HG02571 (cell line): ENCODE measurements around the gene PRKRIP1.
A peak's percentile ranks its signal among the peaks of the same experiment; 100 is the strongest.
"Not testable (repeated sequence)": the region's sequence is repeated elsewhere in the genome, so short reads cannot be mapped to it uniquely, and the experiment has no call there.

ENCODE experiments used
- ATAC-seq: cut with Tn5 transposase; IDR thresholded peaks from one replicate; pipeline ENCODE4 v1.9.1; 2021; ENCODE audit warnings: mild to moderate bottlenecking, moderate library complexity; ENCODE audit not compliant: unreplicated experiment

Gene PRKRIP1

DNA sequence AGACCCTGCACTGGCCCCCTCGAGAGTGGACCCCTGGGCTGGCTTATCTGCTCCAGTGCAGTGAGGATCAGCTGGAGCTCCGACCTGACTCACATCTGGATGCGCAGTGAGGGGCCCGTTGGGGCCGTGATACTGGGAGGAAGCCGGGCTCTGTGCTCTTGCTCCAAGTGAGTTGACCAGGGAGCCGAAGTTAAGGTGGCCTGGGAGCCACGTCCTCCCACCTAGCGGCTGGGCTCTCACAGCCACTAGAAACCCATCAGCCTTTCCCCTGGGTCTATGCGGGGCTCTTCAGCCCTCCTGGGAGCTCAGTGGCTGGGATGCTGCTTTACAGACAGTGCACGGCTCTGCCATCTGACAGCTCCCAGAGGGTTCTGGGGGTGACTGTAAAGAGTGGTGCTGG lies 59.4 kb downstream of the PRKRIP1 start:
- ATAC-seq, result no peak

DNA sequence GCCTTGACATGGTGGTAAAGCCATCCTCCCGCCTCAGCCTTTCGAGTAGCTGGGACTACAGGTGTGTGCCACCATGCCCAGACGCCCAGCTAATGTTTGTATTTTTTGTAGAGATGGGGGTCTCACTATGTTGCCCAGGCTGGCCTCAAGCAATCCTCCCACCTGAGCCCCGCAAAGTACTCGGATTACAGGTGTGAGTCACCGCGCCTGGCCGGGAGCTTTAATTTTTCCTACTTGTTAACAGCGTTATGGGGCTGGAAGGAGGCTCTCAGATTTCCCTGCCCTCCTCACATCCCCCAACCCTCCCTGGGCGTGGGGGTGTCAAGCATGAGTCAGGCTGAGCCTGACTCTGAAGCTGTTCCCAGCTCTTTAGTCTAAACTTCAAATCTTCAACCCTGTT lies 60.2 kb downstream of the PRKRIP1 start:
- ATAC-seq, result no peak

DNA sequence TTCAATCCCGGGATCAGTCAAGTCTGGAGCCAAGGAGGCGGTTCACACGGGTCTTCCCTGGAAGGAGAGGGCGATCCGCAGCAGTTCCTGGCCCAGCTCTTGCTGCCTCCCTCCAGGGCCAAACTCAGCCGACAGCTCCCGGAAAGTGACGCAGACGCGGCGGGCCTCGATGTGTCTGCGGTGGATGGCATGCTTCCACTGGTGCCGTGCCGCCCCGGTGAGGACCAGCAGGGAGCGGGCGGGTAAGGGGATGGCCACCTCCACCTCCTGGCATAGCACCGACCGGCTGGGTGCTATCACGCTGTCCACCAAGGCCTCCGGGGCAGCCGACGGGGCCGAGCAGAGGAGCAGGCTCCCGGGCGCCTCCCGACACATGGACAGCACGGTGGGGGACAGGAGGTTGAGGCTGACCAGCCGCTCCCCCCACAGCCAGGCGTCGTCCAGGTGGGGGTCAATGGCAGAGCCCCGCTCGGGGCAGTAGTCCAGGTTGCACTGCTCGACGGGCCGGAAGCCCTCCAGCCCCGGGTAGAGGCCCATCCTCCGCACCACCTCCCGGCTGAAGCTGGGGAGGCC lies 61.3 kb downstream of the PRKRIP1 start:
- ATAC-seq, result no peak

DNA sequence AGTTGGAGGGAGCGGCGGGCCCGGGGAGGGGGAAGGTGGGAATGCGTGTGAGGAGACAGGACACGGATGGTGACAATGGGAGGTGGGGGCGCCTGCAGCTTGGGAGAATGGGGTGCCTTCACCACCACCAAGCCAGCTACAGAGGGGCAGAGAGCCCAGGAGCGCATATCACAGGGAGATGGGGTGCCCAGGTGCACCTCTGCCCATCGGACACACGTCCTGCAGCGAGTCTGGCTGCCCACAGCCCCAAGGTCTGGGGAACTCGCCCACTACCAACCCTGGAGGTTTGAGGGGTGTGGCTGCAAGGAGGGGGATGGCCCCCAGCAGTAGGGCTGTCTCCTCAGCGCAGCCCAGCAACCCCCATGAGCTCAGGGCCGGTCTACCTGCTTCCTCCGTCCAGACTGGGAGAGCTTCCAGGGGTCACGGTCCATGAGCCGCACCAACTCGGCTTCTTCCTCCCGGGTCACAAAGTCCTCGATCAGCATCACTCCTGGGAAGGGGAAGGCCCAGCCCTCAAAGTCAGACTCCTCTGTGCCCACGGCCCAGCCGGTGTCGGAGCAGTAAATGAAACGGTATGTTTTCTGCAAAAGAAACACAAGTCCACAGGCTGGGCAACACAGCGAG lies 63.2 kb downstream of the PRKRIP1 start:
- no peak for ATAC-seq

DNA sequence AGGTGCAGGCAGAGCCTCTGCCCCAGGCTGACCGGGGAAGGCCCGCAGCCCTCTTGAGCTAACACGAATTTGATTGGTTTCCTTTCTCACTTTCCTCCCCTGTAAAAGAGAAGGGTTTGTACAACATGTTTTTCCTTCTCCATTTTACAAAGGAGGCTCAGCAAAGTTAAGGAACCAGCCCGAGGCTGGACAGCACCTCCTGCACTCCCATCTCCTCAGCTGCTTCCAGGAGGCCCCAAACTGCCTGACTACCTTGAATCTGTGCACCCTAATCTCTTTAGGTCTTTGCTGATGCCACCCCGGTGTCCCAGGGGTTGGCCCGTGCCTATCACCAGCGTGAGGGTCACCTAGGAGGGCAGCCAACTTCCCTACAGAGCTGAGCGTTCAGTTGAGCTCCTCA lies 64.3 kb downstream of the PRKRIP1 start:
- no peak for ATAC-seq

DNA sequence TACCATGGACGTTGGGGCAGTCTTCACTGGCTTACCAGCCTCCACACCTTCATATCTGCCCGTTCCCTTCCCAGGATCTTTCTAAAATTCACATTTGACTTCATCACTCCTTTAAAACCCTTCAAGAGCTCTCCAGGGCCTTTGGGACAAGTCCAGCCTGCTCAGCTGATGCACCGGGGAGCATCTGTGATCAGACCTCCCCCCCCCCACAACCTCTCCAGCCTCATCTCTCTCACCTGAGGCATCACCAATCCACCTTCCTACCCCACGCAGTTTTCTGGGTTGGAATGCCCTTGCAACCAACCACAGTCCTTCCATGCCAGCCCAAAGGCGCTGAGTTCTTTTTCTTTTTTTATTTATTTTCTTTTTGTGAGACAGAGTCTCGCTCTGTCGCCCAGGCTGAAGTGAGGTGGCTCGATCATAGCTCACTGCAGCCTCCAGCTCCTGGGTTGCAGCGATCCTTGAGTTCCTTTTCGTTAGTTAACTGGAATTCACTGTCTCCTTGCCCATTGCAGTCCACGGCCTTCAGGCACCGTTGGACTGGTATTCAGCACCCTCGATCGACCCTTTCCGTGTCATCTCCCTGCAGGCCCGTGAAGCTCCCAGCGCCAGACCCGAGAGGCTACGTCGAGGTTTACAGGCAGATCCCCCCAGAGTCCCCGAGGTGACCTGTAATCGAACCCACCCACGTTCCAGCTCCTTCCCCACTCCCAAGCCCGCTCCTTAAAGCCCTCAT lies 67.8 kb downstream of the PRKRIP1 start:
- ATAC-seq, result peak; percentile 5

DNA sequence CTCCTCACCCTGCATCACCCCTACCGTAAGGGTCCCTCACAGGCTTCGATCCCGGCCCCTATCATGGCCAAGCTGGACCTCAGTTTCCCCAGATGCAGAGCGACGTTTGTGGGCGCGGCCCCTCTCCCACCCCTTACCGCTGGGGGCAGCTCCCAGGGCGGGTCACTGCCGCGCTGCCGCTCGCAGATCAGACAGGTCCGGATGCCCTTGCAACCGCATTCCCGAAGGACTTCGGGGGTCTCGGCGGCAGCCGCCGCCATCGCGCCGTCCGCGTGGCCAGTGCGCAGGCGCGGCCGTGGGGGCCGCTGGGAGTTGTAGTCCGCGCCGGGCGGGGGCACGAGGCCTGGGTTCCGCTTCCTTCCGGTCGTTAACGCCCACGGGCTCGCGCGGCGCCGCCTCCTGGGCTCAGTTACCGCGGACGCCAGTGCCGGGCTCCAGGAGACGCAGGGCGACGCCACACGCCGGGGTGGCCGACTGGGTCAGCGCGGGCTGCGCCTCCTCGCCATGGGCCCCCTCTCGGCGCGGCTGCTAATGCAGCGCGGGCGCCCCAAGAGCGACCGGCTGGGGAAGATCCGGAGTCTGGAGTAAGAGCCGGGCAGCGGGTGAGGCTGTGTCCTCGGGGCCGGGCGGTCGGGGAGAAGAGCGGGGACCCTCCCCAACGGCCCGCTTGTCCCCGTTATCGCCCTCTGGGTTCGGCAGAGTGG lies 68.6 kb downstream of the PRKRIP1 start, which contains the start of the genes ALKBH4 and LRWD1:
Gene ALKBH4, minus strand, starts transcription at position 287 of the 704 bp plus-strand sequence. Its CDS starts 27 bp downstream, at position 260.
Gene LRWD1, plus strand, starts transcription at position 408 of the 704 bp plus-strand sequence. Its CDS starts 97 bp downstream, at position 505.
- ATAC-seq, result peak; percentile 87

DNA sequence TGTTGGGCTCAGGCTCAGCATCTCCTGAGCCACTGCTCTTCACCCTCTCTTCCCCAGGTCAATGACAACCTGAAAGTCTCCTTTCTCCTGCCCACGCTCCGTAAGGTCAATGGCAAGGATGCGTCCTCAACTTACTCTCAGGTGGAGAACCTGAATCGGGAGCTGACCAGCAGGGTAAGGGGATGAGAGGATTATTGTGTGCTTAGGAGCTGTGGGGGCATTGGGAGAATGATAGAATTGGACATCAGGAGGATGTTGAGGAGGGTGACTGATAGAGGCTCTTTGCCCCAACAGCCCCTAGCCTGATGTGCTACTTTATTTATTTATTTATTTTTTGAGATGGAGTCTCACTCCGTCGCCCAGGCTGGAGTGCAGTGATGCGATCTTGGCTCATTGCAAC lies 69.9 kb downstream of the PRKRIP1 start:
- no peak for ATAC-seq

DNA sequence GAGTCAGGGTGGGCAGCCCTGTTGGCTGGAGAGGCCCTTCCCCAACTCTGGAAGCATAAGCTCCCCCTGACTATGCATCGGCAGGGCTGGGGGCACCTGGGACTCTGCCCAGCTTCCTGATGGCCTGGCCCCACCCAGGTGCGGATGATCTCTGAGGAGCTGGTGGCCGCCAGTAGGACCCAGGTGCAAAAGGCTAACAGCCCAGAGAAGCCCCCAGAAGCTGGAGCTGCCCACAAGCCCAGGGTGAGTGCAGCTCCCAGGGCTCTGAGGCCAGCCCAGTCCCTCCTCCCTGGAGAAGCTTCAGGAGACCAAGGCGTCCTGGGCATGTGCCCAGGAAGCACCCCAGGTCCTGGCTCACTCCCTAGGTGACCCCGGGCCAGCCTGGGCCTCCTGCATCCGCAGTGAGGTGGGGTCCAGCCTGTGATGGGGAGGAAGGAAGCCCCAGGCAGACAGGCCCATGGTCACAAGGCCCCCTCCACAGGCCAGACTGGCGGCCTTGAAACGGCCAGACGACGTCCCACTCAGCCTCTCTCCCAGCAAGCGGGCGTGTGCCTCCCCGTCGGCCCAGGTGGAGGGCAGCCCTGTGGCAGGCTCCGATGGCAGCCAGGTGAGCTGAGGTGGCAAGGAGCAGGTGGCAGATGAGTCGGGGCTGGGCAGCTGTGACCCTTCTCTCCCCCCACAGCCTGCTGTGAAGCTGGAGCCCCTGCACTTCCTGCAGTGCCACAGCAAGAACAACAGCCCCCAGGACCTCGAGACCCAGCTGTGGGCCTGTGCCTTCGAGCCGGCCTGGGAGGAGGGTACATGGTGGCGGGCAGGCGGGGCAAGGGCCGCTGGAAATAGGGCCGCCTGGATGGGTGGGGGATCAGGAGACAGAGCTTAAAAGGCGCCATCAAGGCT lies 71.7 kb downstream of the PRKRIP1 start:
- no peak for ATAC-seq

DNA sequence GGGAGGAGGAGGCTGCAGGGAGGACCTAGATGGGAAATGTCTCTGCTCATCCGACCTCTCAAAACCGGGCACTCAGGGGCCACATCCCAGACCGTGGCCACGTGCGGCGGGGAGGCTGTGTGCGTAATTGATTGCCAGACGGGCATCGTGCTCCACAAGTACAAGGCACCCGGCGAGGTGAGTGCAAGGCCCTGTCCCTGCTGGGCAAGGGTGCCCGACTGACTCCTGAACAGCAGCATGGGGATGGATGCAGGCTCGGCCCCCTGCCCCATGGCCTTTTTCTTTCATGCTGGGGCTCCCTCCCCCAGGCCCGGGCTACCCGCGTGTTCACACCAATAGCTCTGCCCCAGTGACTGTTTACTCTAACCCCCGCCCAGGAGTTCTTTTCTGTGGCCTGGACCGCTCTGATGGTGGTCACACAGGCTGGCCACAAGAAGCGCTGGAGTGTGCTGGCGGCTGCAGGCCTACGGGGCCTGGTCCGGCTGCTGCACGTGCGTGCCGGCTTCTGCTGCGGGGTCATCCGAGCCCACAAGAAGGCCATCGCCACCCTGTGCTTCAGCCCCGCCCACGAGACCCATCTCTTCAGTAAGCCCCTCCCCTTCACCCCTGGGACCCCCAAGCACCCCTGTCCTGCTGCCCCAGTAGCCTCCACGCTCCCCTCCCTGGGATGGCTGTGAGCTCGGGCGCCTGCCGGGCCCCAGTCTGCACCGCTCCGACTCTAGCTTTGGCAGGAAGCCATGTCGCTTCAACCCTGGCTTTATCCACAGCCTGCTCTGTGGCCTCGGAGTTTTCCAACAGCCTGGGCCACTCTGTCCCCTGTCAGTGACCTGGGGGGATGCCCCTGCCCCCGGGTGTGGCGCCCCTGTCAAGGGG lies 72.6 kb downstream of the PRKRIP1 start:
- no peak for ATAC-seq

DNA sequence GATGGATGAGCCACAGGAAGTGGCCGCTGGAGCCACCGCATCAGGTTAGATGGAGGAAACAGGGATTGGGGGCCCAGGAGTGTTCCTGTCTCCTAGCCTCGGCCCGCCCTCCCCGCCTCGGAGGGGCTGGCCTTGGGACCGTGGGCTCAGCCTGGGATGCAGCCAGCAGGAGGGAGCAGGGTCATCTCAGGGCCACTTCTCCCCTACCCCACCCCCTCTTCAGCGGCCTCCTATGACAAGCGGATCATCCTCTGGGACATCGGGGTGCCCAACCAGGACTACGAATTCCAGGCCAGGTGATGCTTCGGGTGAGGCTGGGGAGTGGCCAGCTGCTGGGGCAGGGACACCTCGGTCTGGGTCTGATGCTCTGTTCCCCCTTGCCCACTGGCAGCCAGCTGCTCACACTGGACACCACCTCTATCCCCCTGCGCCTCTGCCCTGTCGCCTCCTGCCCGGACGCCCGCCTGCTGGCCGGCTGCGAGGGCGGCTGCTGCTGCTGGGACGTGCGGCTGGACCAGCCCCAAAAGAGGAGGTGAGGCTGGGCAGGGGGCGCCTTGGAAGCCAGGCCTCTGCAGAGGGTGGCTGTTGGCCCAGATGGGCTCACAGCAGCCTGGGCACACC lies 73.3 kb downstream of the PRKRIP1 start:
- ATAC-seq, result no peak

DNA sequence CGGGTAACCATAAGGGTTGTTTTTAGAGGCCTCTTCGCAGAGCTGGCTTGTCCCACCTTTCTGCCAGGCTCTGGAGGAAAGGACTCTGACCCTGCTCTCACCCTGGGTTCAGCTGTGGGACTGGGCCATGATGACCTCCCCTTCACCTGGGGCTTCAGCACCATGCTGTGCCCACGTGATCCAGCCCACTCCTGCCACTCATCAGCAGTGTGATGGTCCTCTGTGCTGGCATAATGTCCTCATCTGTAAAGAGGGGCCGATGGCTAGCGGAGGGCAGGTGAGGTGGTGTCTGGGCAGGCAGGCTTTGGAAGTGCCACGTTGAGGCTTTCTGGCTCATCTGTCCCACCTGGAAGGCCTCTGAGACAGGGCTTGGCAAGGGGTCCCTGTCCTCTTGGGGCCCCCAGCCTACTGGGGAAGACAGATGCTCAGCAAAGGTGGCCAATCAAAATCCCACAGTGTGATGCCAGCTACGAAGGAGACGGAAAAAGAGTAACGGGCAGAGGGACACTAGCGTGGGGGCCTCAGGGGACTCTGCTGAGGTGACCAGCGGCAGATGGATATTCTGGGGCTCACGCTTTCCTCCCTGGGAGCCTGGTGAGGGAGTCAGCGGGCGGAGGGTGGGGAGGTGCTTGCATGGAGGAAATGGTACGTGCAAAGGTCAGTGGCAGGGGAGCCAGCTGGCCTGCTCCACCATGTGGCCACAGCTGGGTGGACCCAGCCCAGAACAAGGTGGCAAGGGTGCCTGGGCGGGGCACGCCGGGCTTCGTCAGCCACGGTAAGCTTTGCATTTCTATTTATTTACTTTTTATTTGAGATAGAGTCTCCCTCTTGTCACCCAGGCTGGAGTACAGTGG lies 74.0 kb downstream of the PRKRIP1 start:
- no peak for ATAC-seq

DNA sequence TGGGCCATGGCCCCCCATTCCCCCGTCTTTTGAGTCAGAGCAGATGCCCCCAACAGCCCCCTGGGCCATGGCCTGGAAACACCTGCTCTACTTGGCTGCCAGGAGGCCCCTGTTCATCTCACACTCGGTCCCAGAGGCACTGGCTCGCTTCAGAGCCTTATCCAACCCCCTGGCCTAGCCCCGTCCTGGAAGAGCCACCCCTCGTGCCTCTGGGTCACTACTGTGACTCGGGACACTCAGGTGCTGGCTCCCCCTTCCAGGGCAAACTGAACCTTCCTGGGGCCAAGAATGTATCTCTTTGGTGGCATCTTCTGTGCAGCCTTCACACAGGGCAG lies 75.6 kb downstream of the PRKRIP1 start:
- ATAC-seq, result no peak

DNA sequence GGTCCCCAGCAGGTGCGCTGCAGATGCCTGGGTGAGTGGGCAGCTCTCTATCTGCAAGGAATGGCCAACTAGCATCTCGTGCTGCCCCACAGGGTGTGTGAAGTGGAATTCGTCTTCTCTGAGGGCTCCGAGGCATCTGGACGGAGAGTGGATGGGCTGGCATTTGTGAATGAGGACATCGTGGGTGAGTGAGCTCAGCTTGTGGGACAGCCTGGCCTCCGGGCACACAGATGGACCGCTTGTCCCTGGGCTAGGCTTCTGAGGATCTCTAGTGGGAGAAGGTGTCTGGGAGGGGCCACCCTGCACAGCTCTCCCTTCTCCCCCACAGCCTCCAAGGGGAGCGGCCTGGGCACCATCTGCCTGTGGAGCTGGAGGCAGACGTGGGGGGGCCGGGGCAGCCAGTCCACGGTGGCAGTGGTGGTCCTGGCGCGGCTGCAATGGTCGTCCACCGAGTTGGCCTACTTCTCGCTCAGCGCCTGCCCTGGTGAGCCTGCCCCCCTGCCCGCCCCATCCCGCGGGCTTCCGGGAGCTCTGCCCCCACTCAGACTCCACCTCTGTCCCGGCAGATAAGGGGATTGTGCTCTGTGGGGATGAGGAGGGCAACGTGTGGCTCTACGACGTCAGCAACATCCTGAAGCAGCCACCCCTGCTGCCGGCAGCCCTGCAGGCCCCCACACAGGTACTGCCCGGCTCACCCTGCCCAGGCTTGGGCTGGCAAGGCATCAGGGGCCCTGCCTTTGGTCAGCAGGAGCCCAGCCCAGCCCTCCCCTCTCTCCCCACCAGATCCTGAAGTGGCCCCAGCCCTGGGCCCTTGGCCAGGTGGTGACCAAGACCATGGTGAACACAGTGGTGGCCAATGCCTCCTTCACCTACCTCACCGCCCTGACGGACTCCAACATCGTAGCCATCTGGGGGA lies 76.2 kb downstream of the PRKRIP1 start:
- no peak for ATAC-seq

DNA sequence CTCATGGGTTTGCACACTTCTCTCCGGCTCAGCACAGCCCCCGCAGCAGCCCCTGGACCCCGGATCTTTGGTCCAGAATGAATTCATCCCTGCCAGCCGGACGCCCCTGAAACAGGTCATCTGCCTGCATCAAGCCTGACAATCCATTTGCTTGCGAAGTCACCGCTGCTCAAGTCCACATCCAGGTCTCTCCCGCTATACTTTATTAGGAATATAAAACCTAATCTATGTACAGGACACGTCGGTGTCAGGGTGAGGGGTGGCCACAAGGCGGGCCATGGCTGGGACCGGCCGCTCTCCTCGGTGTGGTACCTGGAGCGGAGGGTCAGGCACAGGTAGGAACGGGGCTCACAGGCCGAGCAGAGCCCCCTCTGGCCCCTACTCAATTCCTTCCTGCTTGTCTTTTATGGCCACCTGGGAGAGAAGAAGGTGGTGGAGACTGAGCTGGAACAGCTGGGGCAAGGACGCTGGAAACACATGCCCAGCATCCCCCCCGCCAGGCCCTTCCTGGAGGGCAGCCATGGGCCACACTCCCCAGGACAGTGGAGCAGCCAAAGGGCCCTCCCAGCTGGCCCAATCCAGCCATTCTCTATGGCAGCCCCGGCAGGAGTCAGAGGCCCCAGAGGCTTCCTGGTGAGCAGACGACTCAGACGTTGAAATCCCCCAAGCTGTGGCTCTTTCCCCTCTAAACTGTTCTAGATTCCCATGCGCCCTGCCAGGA lies 77.3 kb downstream of the PRKRIP1 start:
- ATAC-seq, result no peak

DNA sequence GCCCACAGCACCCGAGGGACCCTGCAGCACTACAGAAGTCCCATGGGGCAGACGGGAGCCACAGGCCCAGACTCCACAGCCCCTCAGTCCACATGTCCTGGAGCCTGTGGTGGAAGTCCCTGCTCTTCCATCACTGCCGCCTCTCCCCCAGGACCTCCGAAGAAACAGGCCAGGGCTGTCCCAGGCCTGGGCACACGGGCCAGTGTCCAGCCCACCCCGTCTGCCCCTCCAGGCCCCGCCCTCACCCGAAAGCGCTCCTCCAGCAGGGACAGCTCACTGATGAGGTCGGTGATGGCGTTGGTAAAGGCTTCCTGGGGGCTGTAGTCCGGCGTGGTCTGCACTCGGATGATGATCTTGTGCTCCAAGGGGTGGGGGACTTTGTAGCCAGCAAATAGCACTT lies 78.0 kb downstream of the PRKRIP1 start:
- not testable (repeated sequence) for ATAC-seq
